RWPE2 (cell line): ENCODE measurements around the gene SMYD3.

Source experiments
- ATAC-seq: fragments of 200-7000 bp; cut with Tn5 transposase; 3 replicates; pipeline ENCODE4 v1.9.1; 2021; ENCODE audit warnings: low read depth
- DNase-seq: peaks from one replicate; pipeline ENCODE4 v3.0.0-alpha.2; 2020; ENCODE audit warnings: low spot score
- H3K27ac ChIP-seq: fragments of 450-650 bp; 2 replicates; pipeline ENCODE4 v1.5.1; 2017; ENCODE audit warnings: mild to moderate bottlenecking; ENCODE audit not compliant: poor library complexity, severe bottlenecking
- H3K27me3 ChIP-seq: fragments of 250-450 bp; sonication (Bioruptor Pico); 2 replicates; pipeline ENCODE4 v1.5.1; 2021; ENCODE audit warnings: mild to moderate bottlenecking, moderate library complexity; ENCODE audit not compliant: insufficient read depth, poor library complexity, severe bottlenecking
- H3K36me3 ChIP-seq: fragments of 250-450 bp; sonication (Bioruptor Pico); 2 replicates; pipeline ENCODE4 v1.5.1; 2020; ENCODE audit warnings: low read depth, mild to moderate bottlenecking, moderate library complexity
- H3K4me1 ChIP-seq: fragments of 250-450 bp; sonication (Bioruptor Pico); 2 replicates; pipeline ENCODE4 v1.5.1; 2021; ENCODE audit warnings: mild to moderate bottlenecking, moderate library complexity; ENCODE audit not compliant: insufficient read depth, poor library complexity, severe bottlenecking
- H3K4me3 ChIP-seq: fragments of 250-450 bp; sonication (Bioruptor Pico); 2 replicates; pipeline ENCODE4 v1.5.1; 2021; ENCODE audit warnings: mild to moderate bottlenecking, moderate library complexity; ENCODE audit not compliant: severe bottlenecking
- H3K9me3 ChIP-seq: fragments of 250-450 bp; sonication (Bioruptor Pico); 2 replicates; pipeline ENCODE4 v1.5.1; 2021; ENCODE audit warnings: mild to moderate bottlenecking, moderate library complexity; ENCODE audit not compliant: severe bottlenecking
- TF ChIP-seq, protein P1 (sequence below): fragments of 450-650 bp; IDR thresholded peaks from one replicate; pipeline ENCODE4 v1.5.1; 2017; ENCODE audit warnings: mild to moderate bottlenecking, moderate library complexity; ENCODE audit not compliant: poor library complexity, severe bottlenecking

The SMYD3 gene

DNA sequence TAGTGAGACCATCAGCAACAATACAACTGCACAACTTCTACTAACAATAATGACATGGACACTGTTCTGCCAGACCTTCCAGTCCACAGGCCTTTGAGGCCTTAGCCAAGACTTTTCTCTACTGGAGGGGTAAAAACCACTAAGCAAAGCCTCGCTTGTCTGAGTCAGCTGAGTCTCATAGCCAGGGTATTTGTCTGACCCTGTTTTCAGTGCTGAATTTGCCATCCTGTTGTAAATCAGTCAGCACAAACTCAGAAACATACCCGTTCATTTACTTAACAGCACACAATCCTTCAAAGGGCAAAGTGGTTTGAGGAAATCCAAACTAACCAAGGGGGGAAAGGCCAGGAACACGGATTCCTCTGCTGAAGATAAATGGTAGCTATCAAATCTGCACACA is 537.8 kb downstream of the SMYD3 start:
- Histone ChIP-seq H3K27me3 (no peaks in the 10 kb centered on the region), H3K9me3 (no peaks in the 10 kb centered on the region), H3K36me3 (no peaks in the 10 kb centered on the region), H3K27ac (no peak overlapping the region), H3K4me3 (no peak overlapping the region), H3K4me1 (no peaks in the 10 kb centered on the region)
- ATAC-seq (no peak), DNase-seq (no peak)
- TF ChIP-seq, protein P1, sequence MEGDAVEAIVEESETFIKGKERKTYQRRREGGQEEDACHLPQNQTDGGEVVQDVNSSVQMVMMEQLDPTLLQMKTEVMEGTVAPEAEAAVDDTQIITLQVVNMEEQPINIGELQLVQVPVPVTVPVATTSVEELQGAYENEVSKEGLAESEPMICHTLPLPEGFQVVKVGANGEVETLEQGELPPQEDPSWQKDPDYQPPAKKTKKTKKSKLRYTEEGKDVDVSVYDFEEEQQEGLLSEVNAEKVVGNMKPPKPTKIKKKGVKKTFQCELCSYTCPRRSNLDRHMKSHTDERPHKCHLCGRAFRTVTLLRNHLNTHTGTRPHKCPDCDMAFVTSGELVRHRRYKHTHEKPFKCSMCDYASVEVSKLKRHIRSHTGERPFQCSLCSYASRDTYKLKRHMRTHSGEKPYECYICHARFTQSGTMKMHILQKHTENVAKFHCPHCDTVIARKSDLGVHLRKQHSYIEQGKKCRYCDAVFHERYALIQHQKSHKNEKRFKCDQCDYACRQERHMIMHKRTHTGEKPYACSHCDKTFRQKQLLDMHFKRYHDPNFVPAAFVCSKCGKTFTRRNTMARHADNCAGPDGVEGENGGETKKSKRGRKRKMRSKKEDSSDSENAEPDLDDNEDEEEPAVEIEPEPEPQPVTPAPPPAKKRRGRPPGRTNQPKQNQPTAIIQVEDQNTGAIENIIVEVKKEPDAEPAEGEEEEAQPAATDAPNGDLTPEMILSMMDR: no peak

DNA sequence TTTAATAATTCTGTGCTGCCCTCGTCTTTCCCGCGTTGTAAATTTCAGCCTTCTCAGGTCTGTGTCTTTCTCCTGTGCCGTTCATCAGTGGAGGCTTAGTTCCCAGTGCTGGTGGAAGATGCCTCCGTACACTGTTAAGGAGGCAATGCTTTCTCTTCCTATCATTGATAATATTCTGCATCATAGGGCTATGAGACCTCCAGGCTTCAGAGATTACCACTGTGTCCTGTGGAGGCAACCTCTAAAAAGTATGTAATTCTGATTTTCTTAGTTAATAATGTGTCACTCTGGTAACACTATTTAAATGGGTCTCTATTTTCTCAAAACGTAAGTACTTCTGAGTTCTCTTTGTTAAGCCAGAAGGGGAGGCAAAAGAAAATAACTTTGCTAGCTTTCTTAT is 538.3 kb downstream of the SMYD3 start:
- ATAC-seq (no peak), DNase-seq (no peak)
- H3K4me1 ChIP-seq: no peaks in the 10 kb centered on the region
- no peak overlapping the region for H3K4me3 ChIP-seq
- H3K27ac ChIP-seq: no peak overlapping the region
- H3K9me3 ChIP-seq: no peaks in the 10 kb centered on the region
- TF ChIP-seq, protein P1: no peak
- no peaks in the 10 kb centered on the region for H3K36me3 ChIP-seq
- H3K27me3 ChIP-seq: no peaks in the 10 kb centered on the region

DNA sequence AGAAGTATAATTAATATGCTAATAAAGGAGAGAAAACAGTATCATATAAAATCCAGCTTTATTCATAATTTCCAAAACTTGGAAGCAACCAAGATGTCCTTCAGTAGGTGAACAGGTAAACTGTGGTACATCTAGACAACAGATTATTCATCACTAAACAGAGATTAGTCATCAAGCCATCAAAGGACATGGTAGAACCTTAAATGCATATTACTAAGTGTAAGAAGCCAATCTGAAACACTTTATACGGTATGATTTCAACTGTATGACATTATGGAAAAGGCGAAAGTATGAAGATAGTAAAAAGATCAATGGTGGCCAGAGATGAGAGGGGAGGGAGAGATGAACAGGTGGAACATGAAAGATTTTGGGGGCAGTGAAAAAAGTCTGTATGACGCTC is 541.7 kb downstream of the SMYD3 start:
- no peaks in the 10 kb centered on the region for H3K4me1 ChIP-seq
- TF ChIP-seq, protein P1: no peak
- no peaks in the 10 kb centered on the region for H3K36me3 ChIP-seq
- ATAC-seq (no peak), DNase-seq (no peak)
- no peaks in the 10 kb centered on the region for H3K27me3 ChIP-seq
- H3K4me3 ChIP-seq: no peak overlapping the region
- H3K27ac ChIP-seq: no peak overlapping the region
- no peaks in the 10 kb centered on the region for H3K9me3 ChIP-seq

DNA sequence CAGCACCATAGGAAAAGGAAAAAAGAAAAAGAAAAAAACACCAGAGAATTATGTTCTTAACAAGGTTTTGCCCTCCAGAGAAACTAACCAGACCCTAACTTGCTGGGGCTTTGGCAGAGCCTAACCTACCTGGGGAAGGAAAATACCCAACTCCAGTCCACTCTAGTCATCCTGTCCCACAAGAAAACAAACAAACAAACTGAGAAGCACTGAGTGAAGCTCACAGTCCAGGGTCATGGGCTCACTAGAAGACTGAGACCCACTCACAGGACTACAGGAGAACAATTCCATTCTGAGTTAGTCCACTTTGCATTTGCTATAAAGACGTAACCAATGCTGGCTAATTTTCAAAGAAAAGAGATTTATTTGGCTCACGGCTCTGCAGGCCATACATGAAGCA is 543.4 kb downstream of the SMYD3 start:
- no peak for DNase-seq
- TF ChIP-seq, protein P1: no peak
- H3K4me1 ChIP-seq: no peaks in the 10 kb centered on the region
- H3K9me3 ChIP-seq: no peaks in the 10 kb centered on the region
- ATAC-seq: no peak
- H3K36me3 ChIP-seq: no peaks in the 10 kb centered on the region
- no peak overlapping the region for H3K4me3 ChIP-seq
- H3K27me3 ChIP-seq: no peaks in the 10 kb centered on the region
- H3K27ac ChIP-seq: no peak overlapping the region

- H3K27me3 ChIP-seq: no peaks in the 10 kb centered on the region
- TF ChIP-seq, protein P1: no peak
- no peak for ATAC-seq
- H3K36me3 ChIP-seq: no peaks in the 10 kb centered on the region
- DNase-seq: no peak
- no peak overlapping the region for H3K4me3 ChIP-seq
- H3K9me3 ChIP-seq: no peaks in the 10 kb centered on the region
- no peaks in the 10 kb centered on the region for H3K4me1 ChIP-seq
- H3K27ac ChIP-seq: no peak overlapping the region
These were observed 544.6 kb downstream of the SMYD3 start for GRCh38 chr1:245962453-245962852.
